ENCODE data around the gene CDKN1B. TPM values are rescaled to one million over a fixed set of nuclear protein-coding genes. Genes with fewer than 3 reads are reported as not detected.

The CDKN1B gene
- total and polyA plus RNA-seq, 12 donors: 20.8 to 56.2 (median 37.6) TPM

DNA sequence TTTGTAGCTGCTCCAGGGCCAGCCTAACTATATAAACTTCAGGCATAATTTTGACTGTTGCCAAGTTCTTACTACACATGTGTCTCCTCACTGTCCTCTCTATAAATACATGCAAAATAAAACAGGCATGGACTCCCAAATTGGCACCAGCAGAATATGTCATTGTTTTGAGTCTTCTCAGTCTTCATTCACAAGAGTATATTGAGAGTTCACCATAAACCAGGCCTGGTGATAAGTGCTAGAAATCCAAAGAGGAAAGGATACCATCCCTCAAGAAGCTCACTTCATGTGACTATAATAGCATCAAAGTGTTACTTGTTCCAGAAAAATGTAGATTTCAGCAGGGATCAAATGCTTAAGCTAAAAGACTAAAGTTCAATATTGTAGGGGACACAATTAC is 34.9 kb upstream of the CDKN1B start:
- H3K27me3 ChIP-seq: no peaks in the 10 kb centered on the region
- peaks cover 0 to 7% (median 0%) of the 10 kb centered on the region in 9 donors for H3K4me1 ChIP-seq
- ATAC-seq (no peak), DNase-seq (no peak)
- TF ChIP-seq, protein P1, sequence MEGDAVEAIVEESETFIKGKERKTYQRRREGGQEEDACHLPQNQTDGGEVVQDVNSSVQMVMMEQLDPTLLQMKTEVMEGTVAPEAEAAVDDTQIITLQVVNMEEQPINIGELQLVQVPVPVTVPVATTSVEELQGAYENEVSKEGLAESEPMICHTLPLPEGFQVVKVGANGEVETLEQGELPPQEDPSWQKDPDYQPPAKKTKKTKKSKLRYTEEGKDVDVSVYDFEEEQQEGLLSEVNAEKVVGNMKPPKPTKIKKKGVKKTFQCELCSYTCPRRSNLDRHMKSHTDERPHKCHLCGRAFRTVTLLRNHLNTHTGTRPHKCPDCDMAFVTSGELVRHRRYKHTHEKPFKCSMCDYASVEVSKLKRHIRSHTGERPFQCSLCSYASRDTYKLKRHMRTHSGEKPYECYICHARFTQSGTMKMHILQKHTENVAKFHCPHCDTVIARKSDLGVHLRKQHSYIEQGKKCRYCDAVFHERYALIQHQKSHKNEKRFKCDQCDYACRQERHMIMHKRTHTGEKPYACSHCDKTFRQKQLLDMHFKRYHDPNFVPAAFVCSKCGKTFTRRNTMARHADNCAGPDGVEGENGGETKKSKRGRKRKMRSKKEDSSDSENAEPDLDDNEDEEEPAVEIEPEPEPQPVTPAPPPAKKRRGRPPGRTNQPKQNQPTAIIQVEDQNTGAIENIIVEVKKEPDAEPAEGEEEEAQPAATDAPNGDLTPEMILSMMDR (IDR thresholded peaks at IDR 0.05): no peak
- H3K27ac ChIP-seq: no peak overlapping the region
- H3K36me3 ChIP-seq: no peaks in the 10 kb centered on the region
- no peaks in the 10 kb centered on the region for H3K9me3 ChIP-seq
- intact Hi-C loops (cut with DNase I): no loop called here
- H3K4me3 ChIP-seq: no peak overlapping the region

DNA sequence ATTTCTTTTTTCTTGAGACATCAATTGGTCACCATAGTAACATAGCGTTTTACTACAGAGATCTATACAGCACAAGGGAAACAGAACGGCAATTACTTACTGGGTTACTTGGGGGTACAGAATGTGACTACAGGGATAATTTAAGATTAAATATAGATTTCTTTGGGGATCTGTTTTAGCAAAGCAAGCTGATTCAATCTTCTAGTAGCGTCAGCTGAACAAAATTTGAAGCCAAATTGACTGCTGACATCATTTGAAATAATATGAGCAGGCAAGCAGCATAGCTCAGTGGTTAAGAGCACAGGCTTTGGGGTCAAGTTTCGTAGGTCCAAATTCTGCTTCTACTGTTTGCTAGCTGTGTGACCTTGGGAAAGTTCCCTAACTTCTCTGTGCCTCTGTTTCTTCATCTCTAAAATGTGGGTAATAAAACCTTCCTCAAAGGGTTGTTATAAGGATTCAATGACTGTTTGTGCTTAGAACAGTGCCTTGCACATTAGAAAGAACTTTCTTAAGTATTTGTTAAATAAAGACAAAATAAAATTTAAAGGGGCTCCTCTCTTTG is 34.0 kb upstream of the CDKN1B start:
- DNase-seq (no peak), ATAC-seq (no peak)
- TF ChIP-seq, protein P1 (IDR thresholded peaks at IDR 0.05): no peak
- Histone ChIP-seq H3K4me1 (peaks cover 0 to 7% (median 0%) of the 10 kb centered on the region in 9 donors), H3K27ac (no peak overlapping the region), H3K9me3 (no peaks in the 10 kb centered on the region), H3K36me3 (no peaks in the 10 kb centered on the region), H3K4me3 (no peak overlapping the region), H3K27me3 (no peaks in the 10 kb centered on the region)
- WGBS, 2 donors: 83 to 85% methylated on average over 4 of the region's 4 CpGs
- intact Hi-C loops (cut with DNase I): no loop called here

DNA sequence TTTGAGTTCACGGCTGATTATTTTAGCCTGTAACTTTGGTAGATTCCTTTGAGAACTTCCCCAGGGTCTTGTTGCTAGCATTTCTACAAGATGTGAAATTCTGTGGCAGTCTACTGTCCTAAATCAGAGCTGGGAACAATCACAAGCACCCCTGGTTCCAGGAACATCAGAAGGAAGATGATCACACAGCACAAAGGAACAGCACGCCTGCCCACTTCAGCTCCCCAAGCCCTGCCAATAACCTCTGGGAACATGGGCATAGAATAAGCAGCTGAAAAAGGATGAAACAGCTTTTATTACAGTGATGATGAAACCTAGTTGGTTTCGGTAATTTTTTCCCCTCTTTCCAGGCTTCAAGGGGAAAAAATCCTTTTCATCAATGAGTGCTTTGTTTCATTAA is 33.4 kb upstream of the CDKN1B start:
- ATAC-seq (no peak), DNase-seq (no peak)
- Histone ChIP-seq H3K4me3 (peak overlapping the region in 1 of 10 donors; percentile 12), H3K36me3 (no peaks in the 10 kb centered on the region), H3K4me1 (peaks cover 0 to 7% (median 0%) of the 10 kb centered on the region in 9 donors), H3K27ac (no peak overlapping the region), H3K9me3 (no peaks in the 10 kb centered on the region), H3K27me3 (no peaks in the 10 kb centered on the region)
- WGBS, 2 donors: 56 to 67% methylated on average over 3 of the region's 3 CpGs
- TF ChIP-seq, protein P1 (IDR thresholded peaks at IDR 0.05): no peak
- intact Hi-C loops (cut with DNase I): no loop called here

DNA sequence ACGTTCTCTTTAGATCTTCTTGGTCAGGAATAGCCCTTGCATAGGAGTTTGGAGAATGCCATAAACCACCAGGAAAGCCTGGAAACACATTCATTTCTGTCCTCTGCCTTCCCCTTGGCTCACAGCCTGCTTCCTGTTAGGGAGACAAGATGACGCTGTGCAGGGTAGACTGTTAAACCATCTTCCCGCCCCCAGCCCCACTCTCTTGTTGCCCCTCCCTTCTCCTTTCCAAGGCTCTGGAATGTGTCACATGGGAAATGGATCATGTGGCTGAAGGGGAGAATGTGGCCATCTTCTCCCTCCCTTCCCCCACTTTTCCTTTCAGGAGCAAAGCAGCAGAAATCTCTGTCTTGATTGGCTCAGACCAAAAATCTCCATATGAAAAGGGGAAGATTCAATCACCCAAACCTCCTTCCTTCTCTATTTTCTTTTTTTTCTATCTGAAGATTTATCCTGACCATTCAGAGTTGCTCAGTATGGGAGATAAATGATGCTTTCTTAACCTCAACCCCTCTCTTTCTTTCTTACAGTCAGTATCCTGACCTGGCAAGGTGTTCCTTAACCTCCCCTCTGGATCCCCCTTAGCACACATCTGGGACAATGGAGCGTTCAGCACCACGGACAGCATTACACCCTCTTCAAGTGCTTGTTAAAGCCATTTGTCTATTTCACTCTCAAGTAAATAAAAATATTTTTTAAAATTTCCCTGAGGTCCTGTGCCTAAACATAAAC is 32.6 kb upstream of the CDKN1B start:
- Histone ChIP-seq H3K36me3 (no peaks in the 10 kb centered on the region), H3K4me1 (peaks cover 0 to 7% (median 0%) of the 10 kb centered on the region in 9 donors), H3K4me3 (peak overlapping the region in 2 of 10 donors; percentile 6 to 12), H3K9me3 (no peaks in the 10 kb centered on the region), H3K27me3 (no peaks in the 10 kb centered on the region), H3K27ac (no peak overlapping the region)
- TF ChIP-seq, protein P1 (IDR thresholded peaks at IDR 0.05): no peak
- intact Hi-C loops (cut with DNase I): no loop called here
- ATAC-seq (peak in 3 of 8 donors; percentile 47 to 56 (median 49)), DNase-seq (peak in 1 of 2 donors; percentile 26)
- WGBS, 2 donors: 3 to 6% methylated on average over 5 of the region's 5 CpGs
